ENCODE data around the gene STX18.

GRCh38 chr4:4578981-4579380 is 37.1 kb upstream of the STX18 start:
- TF ChIP-seq EZH2phosphoT487 (IDR thresholded peaks at IDR 0.05): no peak
- TF ChIP-seq, protein P1, sequence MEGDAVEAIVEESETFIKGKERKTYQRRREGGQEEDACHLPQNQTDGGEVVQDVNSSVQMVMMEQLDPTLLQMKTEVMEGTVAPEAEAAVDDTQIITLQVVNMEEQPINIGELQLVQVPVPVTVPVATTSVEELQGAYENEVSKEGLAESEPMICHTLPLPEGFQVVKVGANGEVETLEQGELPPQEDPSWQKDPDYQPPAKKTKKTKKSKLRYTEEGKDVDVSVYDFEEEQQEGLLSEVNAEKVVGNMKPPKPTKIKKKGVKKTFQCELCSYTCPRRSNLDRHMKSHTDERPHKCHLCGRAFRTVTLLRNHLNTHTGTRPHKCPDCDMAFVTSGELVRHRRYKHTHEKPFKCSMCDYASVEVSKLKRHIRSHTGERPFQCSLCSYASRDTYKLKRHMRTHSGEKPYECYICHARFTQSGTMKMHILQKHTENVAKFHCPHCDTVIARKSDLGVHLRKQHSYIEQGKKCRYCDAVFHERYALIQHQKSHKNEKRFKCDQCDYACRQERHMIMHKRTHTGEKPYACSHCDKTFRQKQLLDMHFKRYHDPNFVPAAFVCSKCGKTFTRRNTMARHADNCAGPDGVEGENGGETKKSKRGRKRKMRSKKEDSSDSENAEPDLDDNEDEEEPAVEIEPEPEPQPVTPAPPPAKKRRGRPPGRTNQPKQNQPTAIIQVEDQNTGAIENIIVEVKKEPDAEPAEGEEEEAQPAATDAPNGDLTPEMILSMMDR (IDR thresholded peaks at IDR 0.05): no peak

Data from neural progenitor cell (in vitro differentiated cells).